Bronchial epithelial cell (primary cell): Measurements from ENCODE around the gene FAM193A. TPM values are rescaled to one million over a fixed set of nuclear protein-coding genes. Genes with fewer than 3 reads are reported as not detected.

Source experiments
- DNase-seq: peaks from one replicate; pipeline ENCODE4 v3.0.0-alpha.2; 2010; ENCODE audit warnings: low read depth
- FAIRE-seq: peaks from 2 replicates; lab custom pipeline; 2011; peaks lifted over from hg19 to GRCh38; lab: Jason Lieb, UNC
- H3K27me3 ChIP-seq: 2 replicates; pipeline ENCODE4 v1.5.1; 2011; ENCODE audit warnings: low read length; ENCODE audit not compliant: control insufficient read depth, insufficient read depth
- H3K36me3 ChIP-seq: 2 replicates; pipeline ENCODE4 v1.5.1; 2011; ENCODE audit warnings: low read length; ENCODE audit not compliant: control insufficient read depth, insufficient read depth
- H3K4me3 ChIP-seq: 2 replicates; pipeline ENCODE4 v1.5.1; 2011; ENCODE audit warnings: mild to moderate bottlenecking, low read depth, low read length, control low read depth
- total RNA-seq: library from RNA; depleted of rRNA; stranded (reverse); fragments of >200 nt; gene quantifications from 2 replicates; pipeline ENCODE4 v1.2.1, GENCODE V29; 2014
- TF ChIP-seq, protein P1 (sequence below): IDR thresholded peaks from 2 replicates; pipeline ENCODE4 v1.5.1; 2011; ENCODE audit warnings: mild to moderate bottlenecking, moderate library complexity, low read length, control low read depth, inconsistent platforms; ENCODE audit not compliant: insufficient read depth, severe bottlenecking

FAM193A gene
- total RNA-seq, 1 donor from 2014 or later: 6.6 TPM

DNA sequence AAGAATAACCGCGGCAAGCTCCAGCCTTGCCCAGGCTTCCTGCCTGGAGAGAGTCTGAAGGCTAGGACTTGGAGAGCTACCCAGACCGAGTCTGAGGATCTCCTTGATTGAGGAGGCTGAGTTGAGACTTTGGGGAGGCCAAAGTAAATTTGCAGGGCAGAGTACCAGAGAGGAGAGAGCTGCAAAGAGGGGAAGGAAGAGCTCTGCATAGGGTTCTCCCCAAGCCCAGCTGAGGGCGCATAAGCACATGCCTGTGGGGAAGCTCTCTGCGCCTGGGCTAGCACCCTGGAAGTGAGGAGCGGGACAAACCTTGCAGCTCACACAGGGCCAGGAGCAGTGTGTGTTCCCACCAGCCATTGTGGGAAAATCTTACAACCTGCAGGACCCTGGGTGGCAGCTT, 56.1 kb downstream of the FAM193A start:
- FAIRE-seq (no peak), DNase-seq (no peak)
- TF ChIP-seq, protein P1, sequence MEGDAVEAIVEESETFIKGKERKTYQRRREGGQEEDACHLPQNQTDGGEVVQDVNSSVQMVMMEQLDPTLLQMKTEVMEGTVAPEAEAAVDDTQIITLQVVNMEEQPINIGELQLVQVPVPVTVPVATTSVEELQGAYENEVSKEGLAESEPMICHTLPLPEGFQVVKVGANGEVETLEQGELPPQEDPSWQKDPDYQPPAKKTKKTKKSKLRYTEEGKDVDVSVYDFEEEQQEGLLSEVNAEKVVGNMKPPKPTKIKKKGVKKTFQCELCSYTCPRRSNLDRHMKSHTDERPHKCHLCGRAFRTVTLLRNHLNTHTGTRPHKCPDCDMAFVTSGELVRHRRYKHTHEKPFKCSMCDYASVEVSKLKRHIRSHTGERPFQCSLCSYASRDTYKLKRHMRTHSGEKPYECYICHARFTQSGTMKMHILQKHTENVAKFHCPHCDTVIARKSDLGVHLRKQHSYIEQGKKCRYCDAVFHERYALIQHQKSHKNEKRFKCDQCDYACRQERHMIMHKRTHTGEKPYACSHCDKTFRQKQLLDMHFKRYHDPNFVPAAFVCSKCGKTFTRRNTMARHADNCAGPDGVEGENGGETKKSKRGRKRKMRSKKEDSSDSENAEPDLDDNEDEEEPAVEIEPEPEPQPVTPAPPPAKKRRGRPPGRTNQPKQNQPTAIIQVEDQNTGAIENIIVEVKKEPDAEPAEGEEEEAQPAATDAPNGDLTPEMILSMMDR: no peak
- Histone ChIP-seq H3K4me3 (no peak overlapping the region), H3K27me3 (no peaks in the 10 kb centered on the region), H3K36me3 (peaks cover 10% of the 10 kb centered on the region)

DNA sequence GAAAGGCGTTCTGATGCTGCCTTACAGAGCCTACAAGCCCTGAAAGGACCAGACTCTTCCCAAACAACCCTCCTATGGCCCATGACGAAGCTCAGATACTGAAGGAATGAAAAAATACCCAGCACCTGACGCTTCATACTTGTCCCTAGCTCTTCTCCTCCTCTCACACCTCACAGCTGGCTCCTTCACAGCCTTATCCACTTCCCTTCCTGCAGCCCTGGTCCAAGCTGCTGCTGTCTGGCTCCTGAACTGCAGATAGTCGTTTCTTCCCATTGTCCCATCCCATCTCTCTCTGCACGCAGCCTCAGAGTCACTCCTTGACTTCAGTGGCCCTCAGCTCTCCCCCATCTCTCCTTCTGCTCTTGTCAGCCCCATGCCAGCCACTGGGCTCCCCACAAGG, 56.6 kb downstream of the FAM193A start:
- TF ChIP-seq, protein P1: no peak
- FAIRE-seq (no peak), DNase-seq (no peak)
- H3K36me3 ChIP-seq: peaks cover 10% of the 10 kb centered on the region
- H3K4me3 ChIP-seq: no peak overlapping the region
- no peaks in the 10 kb centered on the region for H3K27me3 ChIP-seq

DNA sequence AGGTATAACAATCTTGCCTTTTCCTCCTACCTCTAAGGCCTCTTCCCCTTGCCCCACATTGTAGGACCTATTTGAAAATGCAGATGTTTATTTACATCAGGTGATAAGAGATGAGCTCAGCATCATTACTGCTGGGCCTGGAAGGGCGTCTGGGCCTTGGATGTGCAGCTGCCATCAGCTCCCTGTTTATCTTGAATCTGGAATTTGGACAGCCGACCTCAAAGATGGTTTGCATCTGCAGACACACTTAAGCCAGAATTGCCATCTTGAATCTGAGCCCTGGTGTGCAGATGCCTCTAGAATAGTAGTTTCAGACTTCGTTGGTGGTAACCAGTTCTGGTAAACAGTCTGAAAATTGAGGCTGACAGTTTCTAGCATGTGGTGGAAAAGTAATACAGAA, 59.0 kb downstream of the FAM193A start:
- FAIRE-seq (no peak), DNase-seq (no peak)
- Histone ChIP-seq H3K27me3 (no peaks in the 10 kb centered on the region), H3K4me3 (no peak overlapping the region), H3K36me3 (peaks cover 14% of the 10 kb centered on the region)
- TF ChIP-seq, protein P1: no peak

DNA sequence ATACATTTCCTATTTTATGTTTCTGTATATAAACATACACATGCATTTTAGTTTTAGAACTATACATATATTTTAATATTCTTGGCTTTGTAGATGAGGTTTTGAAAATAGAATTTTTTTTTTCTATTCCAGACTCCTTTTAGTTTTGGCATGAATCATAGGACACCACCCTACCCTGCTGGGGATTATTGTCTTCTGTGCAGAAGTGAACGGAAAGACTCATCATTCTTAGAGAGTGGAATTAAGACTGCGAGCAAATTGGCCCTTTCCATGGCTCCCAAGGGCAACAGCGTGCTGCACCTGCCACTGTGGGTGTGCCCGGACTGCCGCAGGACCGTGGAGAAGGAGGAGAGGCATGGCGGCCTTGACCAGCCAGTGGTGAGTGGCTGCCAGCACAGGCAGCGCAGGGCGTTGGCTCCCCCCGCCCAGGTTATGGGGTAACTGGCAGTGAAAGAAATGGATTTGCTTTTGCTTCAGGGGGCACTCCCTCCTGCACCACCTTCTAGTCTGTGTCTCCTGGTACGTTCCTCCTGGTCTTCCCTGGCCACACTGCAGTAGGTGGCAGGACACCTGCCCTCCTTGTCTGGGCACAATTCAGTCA, 59.6 kb downstream of the FAM193A start:
- Histone ChIP-seq H3K27me3 (no peaks in the 10 kb centered on the region), H3K36me3 (peaks cover 14% of the 10 kb centered on the region), H3K4me3 (no peak overlapping the region)
- DNase-seq (no peak), FAIRE-seq (no peak)
- TF ChIP-seq, protein P1: no peak

DNA sequence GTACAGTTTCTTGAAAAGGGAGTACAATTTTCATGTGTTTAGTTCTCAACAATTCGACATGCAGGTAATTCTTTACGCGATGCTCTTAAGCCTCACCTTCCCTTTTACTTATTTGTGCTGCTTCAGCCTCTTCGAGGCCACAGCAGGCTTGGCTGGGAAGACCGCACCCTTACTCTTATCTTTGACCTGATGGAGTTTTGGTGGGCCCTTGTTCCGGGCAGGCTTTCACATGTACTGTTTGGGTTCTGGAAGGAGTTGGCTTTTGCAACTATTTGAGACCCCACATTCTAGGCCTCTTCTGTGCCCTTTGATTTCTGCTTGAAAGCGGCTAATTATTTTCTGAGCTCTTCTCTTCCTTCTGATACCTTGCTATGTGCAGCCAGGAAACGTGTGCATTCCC, 60.2 kb downstream of the FAM193A start:
- DNase-seq: no peak
- TF ChIP-seq, protein P1: no peak
- Histone ChIP-seq H3K27me3 (no peaks in the 10 kb centered on the region), H3K36me3 (peaks cover 14% of the 10 kb centered on the region), H3K4me3 (no peak overlapping the region)
- no peak for FAIRE-seq
